Psoas muscle (tissue), 8 donors: ENCODE measurements around the gene SCO2. TPM values are rescaled to one million over a fixed set of nuclear protein-coding genes. Genes with fewer than 3 reads are reported as not detected.
A peak's percentile ranks its signal among the peaks of the same experiment; 100 is the strongest.

Source experiments
- ATAC-seq, 4 donors: fragments of 200-7000 bp; cut with Tn5 transposase; one replicate each; pipeline ENCODE4 v1.9.1; 2020; ENCODE audit warnings: moderate library complexity in 3 of 4, mild to moderate bottlenecking in 2 of 4
- DNase-seq, 2 donors: peaks; one replicate each; pipeline ENCODE4 v3.0.0-alpha.2; 2020
- H3K27ac ChIP-seq: fragments of 200-600 bp; one replicate; pipeline ENCODE4 v1.8.0; 2022
- H3K27me3 ChIP-seq, 3 donors: fragments of 200-600 bp in 1 of 3; one replicate each; pipeline versions ENCODE4 v1.6.1 to v1.8.0; 2013 to 2022; ENCODE audit warnings: low read length in 2 of 3, mild to moderate bottlenecking in 2 of 3, moderate library complexity in 1 of 3; ENCODE audit not compliant: insufficient read depth in 3 of 3
- H3K36me3 ChIP-seq, 2 donors: fragments of 200-600 bp in 1 of 2; one replicate each; pipeline versions ENCODE4 v1.6.1 to v1.8.0; 2013 to 2022; ENCODE audit warnings: low read depth in 1 of 2, mild to moderate bottlenecking in 1 of 2, moderate library complexity in 1 of 2; ENCODE audit not compliant: insufficient read depth in 1 of 2
- H3K4me1 ChIP-seq: fragments of 200-600 bp; one replicate; pipeline ENCODE4 v1.8.0; 2022
- H3K4me3 ChIP-seq: fragments of 200-600 bp; one replicate; pipeline ENCODE4 v1.8.0; 2022; ENCODE audit warnings: mild to moderate bottlenecking
- H3K9me3 ChIP-seq: fragments of 200-600 bp; one replicate; pipeline ENCODE4 v1.8.0; 2022
- WGBS, 3 donors: extraction: QIAGEN DNeasy Blood & Tissue Kit; methylation state at CpG; one replicate each; pipeline versions ENCODE4 v1.1.6 to v1.1.7; 2013; 5-methylcytosine and 5-hydroxymethylcytosine counted together
- intact Hi-C, 2 donors: fragments of 100-400 bp; cut with DNase I; formaldehyde crosslinking; loops; one replicate each; pipeline versions ENCODE4 v1.11.0 to v1.14.2; 2022
- polyA plus RNA-seq, 3 donors: library from polyadenylated mRNA; stranded (reverse); fragments of 200-250 nt; gene quantifications; one replicate each; pipeline ENCODE4 v1.2.3, GENCODE V29; 2013
- total RNA-seq, 4 donors: library from RNA; stranded (reverse); fragmentation: NEBNext Ultra II Directional in 2 of 4; extraction: Animal tissue kit (Norgen Biotek cat#: 25700) in 2 of 4; gene quantifications; one replicate each; pipeline versions ENCODE4 v1.2.1 to v1.2.4, GENCODE V29; 2021 to 2023
- TF ChIP-seq, protein P1 (sequence below): fragments of 200-600 bp; IDR thresholded peaks from one replicate; pipeline ENCODE4 v1.8.0; 2022; ENCODE audit warnings: antibody characterized with exemption
- donor health status: healthy with polysubstance abuse.
- donor health status: DM: no; HTN: no; CAD: no; lungs with moderate emphysema.
- donor health status: Bipolar disorder and iron deficiency.
- donor health status: healthy.
- donor health status: DM: yes; HTN: yes; CAD: no.
- donor health status: DM: no; HTN: no; CAD: no.
- donor health status: DM: no; HTN: no; CAD: no.
- donor health status: DM: yes; HTN: yes; CAD: no.

SCO2 gene
- total and polyA plus RNA-seq, 7 donors = 0.97 to 1.00 (median 0.99) TPM; not detected in 4

DNA sequence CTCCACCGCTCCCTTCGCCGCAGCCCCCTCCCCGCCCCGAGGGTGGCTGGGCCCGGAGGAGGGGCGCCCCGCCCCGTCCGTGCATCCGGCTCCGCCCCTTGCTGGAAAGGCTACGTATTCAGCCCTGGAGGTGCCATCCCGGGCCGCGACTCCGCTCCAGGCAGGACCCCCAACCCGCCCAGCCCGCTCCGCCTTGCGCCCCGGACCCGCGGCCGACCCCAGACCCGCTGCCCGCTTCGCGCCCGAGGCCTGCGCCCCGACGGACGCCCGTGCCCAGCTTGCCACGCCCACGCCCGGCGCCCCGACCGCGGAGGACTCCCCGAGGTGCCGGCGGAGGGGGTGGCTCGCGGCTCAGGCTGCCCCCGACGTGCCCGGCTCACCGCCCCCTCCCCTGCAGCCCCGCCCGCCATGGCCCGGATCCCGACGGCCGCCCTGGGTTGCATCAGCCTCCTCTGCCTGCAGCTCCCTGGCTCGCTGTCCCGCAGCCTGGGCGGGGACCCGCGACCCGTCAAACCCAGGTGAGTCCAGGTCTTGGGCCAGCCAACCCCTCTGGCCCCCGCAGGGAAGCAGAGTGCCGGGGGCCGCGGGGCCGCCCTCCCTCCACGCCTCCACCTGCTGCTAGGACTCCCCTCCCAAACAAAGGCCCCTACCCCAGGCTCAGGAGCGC lies 43.8 kb downstream of the SCO2 start, which contains the start of gene ADM2:
Gene ADM2, plus strand, starts transcription at position 104 of the 667 bp plus-strand sequence. Its CDS starts 305 bp downstream, at position 409.
- TF ChIP-seq, protein P1, sequence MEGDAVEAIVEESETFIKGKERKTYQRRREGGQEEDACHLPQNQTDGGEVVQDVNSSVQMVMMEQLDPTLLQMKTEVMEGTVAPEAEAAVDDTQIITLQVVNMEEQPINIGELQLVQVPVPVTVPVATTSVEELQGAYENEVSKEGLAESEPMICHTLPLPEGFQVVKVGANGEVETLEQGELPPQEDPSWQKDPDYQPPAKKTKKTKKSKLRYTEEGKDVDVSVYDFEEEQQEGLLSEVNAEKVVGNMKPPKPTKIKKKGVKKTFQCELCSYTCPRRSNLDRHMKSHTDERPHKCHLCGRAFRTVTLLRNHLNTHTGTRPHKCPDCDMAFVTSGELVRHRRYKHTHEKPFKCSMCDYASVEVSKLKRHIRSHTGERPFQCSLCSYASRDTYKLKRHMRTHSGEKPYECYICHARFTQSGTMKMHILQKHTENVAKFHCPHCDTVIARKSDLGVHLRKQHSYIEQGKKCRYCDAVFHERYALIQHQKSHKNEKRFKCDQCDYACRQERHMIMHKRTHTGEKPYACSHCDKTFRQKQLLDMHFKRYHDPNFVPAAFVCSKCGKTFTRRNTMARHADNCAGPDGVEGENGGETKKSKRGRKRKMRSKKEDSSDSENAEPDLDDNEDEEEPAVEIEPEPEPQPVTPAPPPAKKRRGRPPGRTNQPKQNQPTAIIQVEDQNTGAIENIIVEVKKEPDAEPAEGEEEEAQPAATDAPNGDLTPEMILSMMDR = no peak
- H3K9me3 ChIP-seq = no peaks in the 10 kb centered on the region
- H3K4me1 ChIP-seq = peaks cover 4% of the 10 kb centered on the region
- ATAC-seq = peak in 1 of 4 donors; percentile 14
- H3K27me3 ChIP-seq = peaks cover 0 to 54% (median 26%) of the 10 kb centered on the region in 3 donors
- no peak within 1 kb of the TSS for H3K27ac ChIP-seq
- intact Hi-C loops = no loop called here
- H3K36me3 ChIP-seq = no peaks in the 10 kb centered on the region
- peak within 1 kb of the TSS; percentile 56 for H3K4me3 ChIP-seq
- 2 to 3% (median 3%) methylated on average over 22 to 70 of the region's 70 CpGs for WGBS, 3 donors
- no peak for DNase-seq

DNA sequence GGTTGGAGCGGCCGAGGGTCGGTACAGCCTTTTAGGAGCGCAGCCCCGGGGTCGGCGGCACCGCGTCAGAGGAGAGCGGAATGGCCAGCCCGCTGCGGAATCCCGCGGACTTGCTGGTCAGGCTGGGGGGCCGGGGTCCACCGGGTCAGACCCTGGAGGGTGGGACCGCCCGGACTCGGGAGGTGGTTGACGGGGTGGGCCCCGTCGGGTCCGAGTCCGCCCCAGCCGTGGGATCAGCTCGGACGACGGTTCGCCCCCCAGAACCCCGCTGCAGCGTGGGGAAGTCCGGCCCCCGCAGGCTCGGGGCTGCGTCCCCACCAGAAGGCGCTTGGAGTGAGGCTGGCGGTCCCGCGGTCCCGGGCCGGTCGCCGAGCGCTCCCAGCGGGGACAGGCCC lies 44.4 kb downstream of the SCO2 start:
- DNase-seq = no peak
- TF ChIP-seq, protein P1 = no peak
- no peak overlapping the region for H3K27ac ChIP-seq
- peaks cover 0 to 54% (median 26%) of the 10 kb centered on the region in 3 donors for H3K27me3 ChIP-seq
- H3K4me3 ChIP-seq = peak overlapping the region; percentile 56
- WGBS, 3 donors = 3 to 4% (median 3%) methylated on average over 33 to 45 of the region's 45 CpGs
- H3K36me3 ChIP-seq = no peaks in the 10 kb centered on the region
- ATAC-seq = peak in 2 of 4 donors; percentile 7 to 14
- peaks cover 4% of the 10 kb centered on the region for H3K4me1 ChIP-seq
- intact Hi-C loops = no loop called here
- H3K9me3 ChIP-seq = no peaks in the 10 kb centered on the region

DNA sequence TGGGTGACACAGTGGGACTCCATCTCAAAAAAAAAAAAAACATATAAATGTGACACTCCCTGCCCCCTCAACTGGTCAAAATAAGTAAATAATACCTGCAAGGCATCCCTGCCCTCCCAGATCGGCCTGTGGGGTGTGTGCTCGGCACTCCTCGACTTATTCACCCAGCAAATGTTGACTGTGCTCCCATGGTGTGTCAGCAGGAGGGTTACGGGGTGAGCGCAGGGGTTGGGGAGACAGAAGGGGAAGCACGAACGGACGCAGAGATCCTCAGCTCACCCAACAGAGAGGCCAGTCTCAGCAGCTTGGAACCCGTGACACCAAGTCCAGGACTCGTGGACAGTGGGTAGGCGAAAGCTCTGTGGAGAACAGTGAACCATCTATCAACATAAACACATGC lies 45.7 kb downstream of the SCO2 start:
- Histone ChIP-seq H3K36me3 (no peaks in the 10 kb centered on the region), H3K27me3 (peaks cover 0 to 54% (median 25%) of the 10 kb centered on the region in 3 donors), H3K4me3 (no peak overlapping the region), H3K27ac (no peak overlapping the region), H3K9me3 (no peaks in the 10 kb centered on the region), H3K4me1 (peaks cover 4% of the 10 kb centered on the region)
- intact Hi-C loops = no loop called here
- TF ChIP-seq, protein P1 = no peak
- no peak for ATAC-seq
- DNase-seq = no peak
- WGBS, 3 donors = 60 to 74% (median 64%) methylated on average over 11 of the region's 11 CpGs

DNA sequence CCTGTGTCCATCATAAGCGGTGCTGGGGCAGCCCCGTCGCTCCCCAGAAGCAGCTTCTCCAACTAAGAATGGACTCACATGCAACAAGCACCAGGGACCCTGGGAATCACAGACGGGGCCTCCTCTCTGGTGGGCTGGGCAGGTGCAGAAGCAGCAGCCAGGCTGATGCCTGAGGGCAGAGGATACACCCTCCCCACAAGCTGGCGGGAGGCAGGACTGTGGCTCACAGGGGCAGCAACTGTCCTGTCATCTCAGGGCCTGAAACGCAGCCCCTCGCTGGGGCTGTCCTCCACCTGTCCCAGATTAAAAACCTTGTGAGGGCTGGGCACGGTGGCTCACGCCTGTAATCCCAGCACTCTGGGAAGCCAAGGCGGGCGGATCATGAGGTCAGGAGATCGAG lies 47.5 kb downstream of the SCO2 start:
- TF ChIP-seq, protein P1 = no peak
- Histone ChIP-seq H3K4me3 (no peak overlapping the region), H3K9me3 (no peaks in the 10 kb centered on the region), H3K36me3 (no peaks in the 10 kb centered on the region), H3K27me3 (peaks cover 0 to 39% (median 22%) of the 10 kb centered on the region in 3 donors), H3K4me1 (peaks cover 14% of the 10 kb centered on the region), H3K27ac (no peak overlapping the region)
- no peak for ATAC-seq
- DNase-seq = no peak
- WGBS, 3 donors = 73 to 82% (median 78%) methylated on average over 12 of the region's 12 CpGs
- intact Hi-C loops = no loop called here
